NCI-H460 (cell line): ENCODE results near the gene SIAH2. TPM values are rescaled to one million over a fixed set of nuclear protein-coding genes. Genes with fewer than 3 reads are reported as not detected.

Source experiments
- DNase-seq: peaks from one replicate; pipeline ENCODE4 v3.0.0-alpha.2; 2016; ENCODE audit warnings: low read depth; ENCODE audit errors: extremely low read depth
- total RNA-seq: library from RNA; depleted of rRNA; stranded (reverse); fragments of >200 nt; shearing (Covaris generic); gene quantifications from 2 replicates; pipeline ENCODE4 v1.2.3, GENCODE V29; 2014

The SIAH2 gene
- total RNA-seq, 1 experiment from 2014 or later: 23.0 TPM

GRCh38 chr3:150754896-150755295 is 8.1 kb downstream of the SIAH2 start:
- no peak for DNase-seq

GRCh38 chr3:150751781-150752263 is 11.1 kb downstream of the SIAH2 start:
- no peak for DNase-seq

GRCh38 chr3:150749255-150749654 is 13.7 kb downstream of the SIAH2 start:
- no peak for DNase-seq

GRCh38 chr3:150748684-150749047 is 14.3 kb downstream of the SIAH2 start:
- no peak for DNase-seq

- no peak for DNase-seq
Measured at GRCh38 chr3:150747886-150748683, 14.9 kb downstream of the SIAH2 start.

- no peak for DNase-seq
Measured at GRCh38 chr3:150746791-150747590, 16.0 kb downstream of the SIAH2 start.

- no peak for DNase-seq
Measured at GRCh38 chr3:150745832-150746231, 17.1 kb downstream of the SIAH2 start.

- DNase-seq: no peak
Measured at GRCh38 chr3:150744919-150745211, 18.1 kb downstream of the SIAH2 start.

- no peak for DNase-seq
Measured at GRCh38 chr3:150744041-150744918, 18.7 kb downstream of the SIAH2 start.

- DNase-seq: no peak
Measured at GRCh38 chr3:150743508-150743907, 19.5 kb downstream of the SIAH2 start.

- no peak for DNase-seq
Measured at GRCh38 chr3:150742679-150743078, 20.3 kb downstream of the SIAH2 start.

GRCh38 chr3:150742141-150742523 is 20.8 kb downstream of the SIAH2 start:
- DNase-seq: no peak

GRCh38 chr3:150741497-150742140 is 21.4 kb downstream of the SIAH2 start:
- no peak for DNase-seq

GRCh38 chr3:150740733-150741496 is 22.1 kb downstream of the SIAH2 start:
- no peak for DNase-seq

GRCh38 chr3:150739877-150740645 is 22.9 kb downstream of the SIAH2 start:
- no peak for DNase-seq

- no peak for DNase-seq
Measured at GRCh38 chr3:150739200-150739863, 23.6 kb downstream of the SIAH2 start.

GRCh38 chr3:150738688-150739087 is 24.3 kb downstream of the SIAH2 start:
- no peak for DNase-seq

GRCh38 chr3:150737874-150738679 is 24.9 kb downstream of the SIAH2 start:
- DNase-seq: no peak
